ENCODE measurements around the gene KLF15. TPM values are rescaled to one million over a fixed set of nuclear protein-coding genes. Genes with fewer than 3 reads are reported as not detected.

KLF15 gene
- total RNA-seq, 1 donor from 2014 or later = 1.1 TPM

DNA sequence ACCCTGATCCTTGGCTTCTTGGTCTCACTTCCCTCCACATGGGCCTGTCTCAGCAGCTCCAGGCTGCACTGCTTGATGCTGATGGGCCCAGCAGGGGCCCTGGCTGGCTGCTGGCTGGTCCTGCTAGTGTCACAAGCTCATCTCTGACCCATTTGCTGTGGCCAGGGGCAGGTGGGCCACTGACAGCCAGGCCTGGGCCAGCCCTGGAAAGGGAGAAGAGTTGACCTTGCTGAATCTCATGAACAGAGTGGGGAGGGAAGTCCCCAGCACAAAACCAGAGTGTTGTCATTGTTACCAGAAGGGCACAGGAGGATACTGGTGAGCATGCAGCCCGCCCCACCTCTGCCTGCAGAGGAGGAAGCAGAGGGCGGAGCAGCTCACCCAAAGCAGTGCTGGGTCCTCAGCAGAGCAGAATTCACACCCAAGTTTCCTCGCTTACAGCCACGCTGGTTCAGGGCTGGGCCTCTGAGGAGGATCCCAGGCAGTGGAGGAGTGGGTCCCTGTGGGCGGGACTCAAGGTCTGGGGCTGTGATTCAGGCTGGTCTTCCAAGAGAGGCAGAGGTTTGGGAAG is 7.6 kb upstream of the KLF15 start:
- Mint-ChIP-seq H3K27ac (no peak overlapping the region), H3K27me3 (ENCODE audit: low read depth) (peaks cover 31% of the 10 kb centered on the region), H3K36me3 (no peaks in the 10 kb centered on the region), H3K4me1 (no peaks in the 10 kb centered on the region), H3K4me3 (no peak overlapping the region), H3K9me3 (no peaks in the 10 kb centered on the region)
- no peak for DNase-seq (ENCODE audit: low spot score in 2 of 2, unreplicated experiment in 2 of 2)
- TF ChIP-seq, protein P1, sequence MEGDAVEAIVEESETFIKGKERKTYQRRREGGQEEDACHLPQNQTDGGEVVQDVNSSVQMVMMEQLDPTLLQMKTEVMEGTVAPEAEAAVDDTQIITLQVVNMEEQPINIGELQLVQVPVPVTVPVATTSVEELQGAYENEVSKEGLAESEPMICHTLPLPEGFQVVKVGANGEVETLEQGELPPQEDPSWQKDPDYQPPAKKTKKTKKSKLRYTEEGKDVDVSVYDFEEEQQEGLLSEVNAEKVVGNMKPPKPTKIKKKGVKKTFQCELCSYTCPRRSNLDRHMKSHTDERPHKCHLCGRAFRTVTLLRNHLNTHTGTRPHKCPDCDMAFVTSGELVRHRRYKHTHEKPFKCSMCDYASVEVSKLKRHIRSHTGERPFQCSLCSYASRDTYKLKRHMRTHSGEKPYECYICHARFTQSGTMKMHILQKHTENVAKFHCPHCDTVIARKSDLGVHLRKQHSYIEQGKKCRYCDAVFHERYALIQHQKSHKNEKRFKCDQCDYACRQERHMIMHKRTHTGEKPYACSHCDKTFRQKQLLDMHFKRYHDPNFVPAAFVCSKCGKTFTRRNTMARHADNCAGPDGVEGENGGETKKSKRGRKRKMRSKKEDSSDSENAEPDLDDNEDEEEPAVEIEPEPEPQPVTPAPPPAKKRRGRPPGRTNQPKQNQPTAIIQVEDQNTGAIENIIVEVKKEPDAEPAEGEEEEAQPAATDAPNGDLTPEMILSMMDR (IDR thresholded peaks at IDR 0.05; ENCODE audit: unreplicated experiment) = no peak

DNA sequence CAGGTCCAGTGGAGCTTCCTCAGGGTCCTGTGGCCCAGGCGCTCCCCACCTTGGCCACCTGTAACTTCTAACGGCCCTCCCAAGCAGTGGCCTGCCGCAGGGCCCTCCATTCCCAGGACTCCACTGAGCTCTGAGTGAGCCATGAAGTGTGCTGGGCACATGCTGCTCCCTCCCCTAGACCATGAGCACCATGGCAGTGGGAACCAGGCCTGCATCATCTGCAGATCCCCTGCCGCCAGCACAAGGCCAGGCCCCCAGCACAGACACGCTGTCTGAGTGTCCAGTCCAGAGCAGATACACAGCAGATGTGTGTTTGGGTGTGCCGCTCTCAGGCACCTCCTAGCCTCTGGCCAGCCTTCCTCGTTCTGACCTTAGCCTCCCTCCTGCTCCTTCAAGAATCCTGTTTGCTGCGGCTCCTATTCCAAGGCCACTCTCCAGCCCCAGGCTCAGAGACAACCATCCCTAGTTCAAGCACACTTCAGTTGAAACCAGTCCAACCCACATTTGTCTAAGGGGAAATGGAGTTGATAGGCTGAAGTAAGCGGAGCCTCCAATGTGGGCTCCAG is 7.0 kb upstream of the KLF15 start:
- Mint-ChIP-seq H3K4me3 (no peak overlapping the region), H3K9me3 (no peaks in the 10 kb centered on the region), H3K4me1 (no peaks in the 10 kb centered on the region), H3K27ac (no peak overlapping the region), H3K27me3 (ENCODE audit: low read depth) (peaks cover 37% of the 10 kb centered on the region), H3K36me3 (no peaks in the 10 kb centered on the region)
- no peak for DNase-seq (ENCODE audit: low spot score in 2 of 2, unreplicated experiment in 2 of 2)
- TF ChIP-seq, protein P1 (IDR thresholded peaks at IDR 0.05; ENCODE audit: unreplicated experiment) = no peak

DNA sequence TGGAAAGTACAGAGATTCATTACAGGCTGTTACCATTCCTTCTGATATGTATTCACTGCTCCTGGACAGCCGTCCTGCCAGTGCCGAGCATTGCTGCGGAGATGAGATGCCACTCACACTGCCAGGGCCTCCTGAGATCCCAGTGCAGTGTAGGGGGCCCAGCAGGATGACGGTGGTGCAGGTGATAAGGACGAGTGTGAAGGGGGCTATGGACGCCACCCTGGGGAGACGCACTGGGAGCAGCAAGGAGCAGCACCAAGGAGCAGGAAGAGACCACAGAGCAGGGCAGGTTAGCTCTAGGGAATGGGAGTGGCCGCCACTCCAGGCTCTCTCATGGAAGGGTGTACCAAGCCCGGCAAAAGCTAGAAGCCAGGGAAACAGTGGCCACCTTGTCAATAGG is 4.0 kb upstream of the KLF15 start:
- TF ChIP-seq, protein P1 (IDR thresholded peaks at IDR 0.05; ENCODE audit: unreplicated experiment) = no peak
- no peak for DNase-seq (ENCODE audit: low spot score in 2 of 2, unreplicated experiment in 2 of 2)
- H3K9me3 Mint-ChIP-seq = no peaks in the 10 kb centered on the region
- no peak overlapping the region for H3K4me3 Mint-ChIP-seq
- H3K27ac Mint-ChIP-seq = no peak overlapping the region
- peaks cover 57% of the 10 kb centered on the region for H3K27me3 Mint-ChIP-seq (ENCODE audit: low read depth)
- H3K4me1 Mint-ChIP-seq = peaks cover 4% of the 10 kb centered on the region
- H3K36me3 Mint-ChIP-seq = no peaks in the 10 kb centered on the region

DNA sequence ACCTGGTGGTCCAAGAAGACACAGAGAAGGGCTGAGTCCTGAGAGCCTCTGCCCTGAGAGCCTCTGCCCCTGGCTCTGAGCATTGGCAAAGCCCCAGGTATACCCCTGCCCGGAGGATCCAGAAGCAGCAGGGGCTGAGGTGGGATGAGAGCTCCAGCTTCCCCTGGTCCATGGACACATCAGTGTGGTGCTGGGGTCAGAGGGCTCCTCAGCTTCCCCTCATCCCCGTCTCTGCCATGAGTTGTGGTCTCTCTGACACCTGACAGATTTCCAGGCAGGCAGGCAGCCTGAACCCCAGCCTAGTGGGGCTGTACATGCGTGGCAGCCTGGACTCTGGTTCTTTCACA is 3.5 kb upstream of the KLF15 start:
- Mint-ChIP-seq H3K4me1 (peaks cover 7% of the 10 kb centered on the region), H3K27me3 (ENCODE audit: low read depth) (peaks cover 59% of the 10 kb centered on the region), H3K27ac (no peak overlapping the region), H3K4me3 (no peak overlapping the region), H3K9me3 (no peaks in the 10 kb centered on the region), H3K36me3 (no peaks in the 10 kb centered on the region)
- TF ChIP-seq, protein P1 (IDR thresholded peaks at IDR 0.05; ENCODE audit: unreplicated experiment) = no peak
- no peak for DNase-seq (ENCODE audit: low spot score in 2 of 2, unreplicated experiment in 2 of 2)

DNA sequence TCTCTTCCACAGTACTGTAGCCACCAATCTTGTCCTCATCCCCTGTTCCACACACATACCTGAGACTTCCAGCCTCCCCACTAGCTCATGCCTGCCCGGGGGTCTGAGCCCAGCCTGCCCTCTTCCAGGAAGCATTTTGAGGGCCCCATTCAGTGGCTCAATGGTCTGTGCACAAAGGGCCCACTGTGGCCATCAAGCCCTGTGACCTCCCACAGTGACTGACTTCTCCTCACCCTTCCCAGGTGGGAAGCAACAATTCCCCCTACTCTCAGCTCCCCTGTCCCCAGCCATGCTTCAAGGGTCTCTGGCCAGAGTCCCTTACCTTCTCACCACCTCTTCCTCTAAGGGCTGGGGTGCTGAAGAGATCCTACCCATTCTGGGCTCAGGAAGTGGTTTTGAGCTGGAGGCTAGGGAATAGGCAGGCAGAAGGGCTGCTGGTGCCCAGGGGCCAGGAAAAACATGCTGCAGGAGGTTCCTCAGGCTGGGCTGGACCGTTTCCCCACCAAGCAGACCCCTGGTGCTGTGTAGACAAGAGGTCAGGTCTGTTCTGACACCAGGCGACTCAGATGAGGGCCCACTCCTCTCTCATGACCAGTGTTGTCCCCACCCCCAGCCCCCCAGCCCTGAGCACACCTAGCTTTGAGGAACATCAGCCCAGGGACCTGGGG is 3.0 kb upstream of the KLF15 start:
- Mint-ChIP-seq H3K4me3 (no peak overlapping the region), H3K27me3 (ENCODE audit: low read depth) (peaks cover 59% of the 10 kb centered on the region), H3K4me1 (peaks cover 12% of the 10 kb centered on the region), H3K9me3 (no peaks in the 10 kb centered on the region), H3K36me3 (no peaks in the 10 kb centered on the region), H3K27ac (no peak overlapping the region)
- DNase-seq (ENCODE audit: low spot score in 2 of 2, unreplicated experiment in 2 of 2) = no peak
- TF ChIP-seq, protein P1 (IDR thresholded peaks at IDR 0.05; ENCODE audit: unreplicated experiment) = no peak
